Memory B cell (primary cell): ENCODE measurements around the gene FBN3.
"Not testable (repeated sequence)": the region's sequence is repeated elsewhere in the genome, so short reads cannot be mapped to it uniquely, and the experiment has no call there.

Experiments
- ATAC-seq: fragments of 150-1000 bp; cut with Tn5 transposase; 2 replicates; pipeline ENCODE4 v1.10.0; 2021; ENCODE audit warnings: low read depth, mild to moderate bottlenecking, moderate library complexity
- DNase-seq, 2 donors: peaks; one replicate each; pipeline ENCODE4 v3.0.0; 2022; ENCODE audit warnings: low spot score in 2 of 2
- H3K27ac Mint-ChIP-seq: one replicate; pipeline ENCODE4 v1.8.0; 2022; ENCODE audit warnings: mild to moderate bottlenecking, moderate library complexity, mixed read lengths
- H3K27me3 Mint-ChIP-seq: one replicate; pipeline ENCODE4 v1.8.0; 2022; ENCODE audit warnings: mixed read lengths
- H3K36me3 Mint-ChIP-seq: one replicate; pipeline ENCODE4 v1.8.0; 2022; ENCODE audit warnings: mild to moderate bottlenecking, mixed read lengths
- H3K4me1 Mint-ChIP-seq: one replicate; pipeline ENCODE4 v1.8.0; 2022; ENCODE audit warnings: mixed read lengths
- H3K4me3 Mint-ChIP-seq: one replicate; pipeline ENCODE4 v1.8.0; 2022; ENCODE audit warnings: mild to moderate bottlenecking, moderate library complexity, mixed read lengths
- H3K9me3 Mint-ChIP-seq: one replicate; pipeline ENCODE4 v1.8.0; 2022; ENCODE audit warnings: mixed read lengths

FBN3 gene

DNA sequence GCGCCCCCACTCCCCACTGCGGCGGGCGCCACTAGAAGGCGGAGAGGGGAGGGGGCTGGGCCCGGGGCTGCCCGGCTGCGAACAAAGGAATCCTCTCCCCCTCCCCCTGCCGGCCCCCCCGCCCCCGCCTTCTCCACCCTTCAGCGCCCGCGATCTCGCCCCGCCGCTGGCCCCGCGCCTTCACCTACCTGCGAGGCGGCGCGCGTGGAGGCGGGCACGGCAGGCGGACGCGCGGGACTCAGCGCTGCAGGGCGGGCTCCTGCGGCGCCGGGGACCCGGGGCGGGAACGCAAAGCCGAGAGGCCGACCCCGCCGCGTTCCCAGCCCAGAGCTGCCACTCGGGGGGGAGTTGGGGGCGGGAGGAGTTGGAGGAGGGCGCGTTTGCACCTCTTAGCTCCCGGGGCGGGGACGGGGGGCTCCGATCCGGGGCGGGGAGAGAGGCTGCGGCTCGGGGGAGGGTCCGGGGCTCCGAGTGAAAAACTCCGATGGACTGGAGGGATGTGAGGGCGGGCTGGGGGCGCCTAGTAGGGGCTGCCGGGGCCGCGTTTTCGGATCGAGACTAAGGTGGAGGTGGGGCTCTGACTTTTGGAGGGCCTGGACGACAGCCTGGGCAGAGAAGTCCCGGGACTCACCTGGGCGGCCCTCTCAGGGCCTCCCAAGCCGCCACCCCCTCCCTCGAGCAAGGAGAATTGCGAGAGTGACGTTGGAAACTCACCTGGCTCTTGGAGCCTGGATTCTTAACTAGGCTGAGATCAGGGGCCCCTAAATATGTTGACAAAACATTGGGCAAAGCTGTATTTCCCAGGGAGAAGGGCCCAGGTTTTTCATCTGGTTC is at the start of gene FBN3:
Gene FBN3, minus strand, starts transcription at position 332 of the 834 bp plus-strand sequence. CDS start 2,112 bp downstream, outside the sequence.
- no peak for DNase-seq
- Mint-ChIP-seq H3K27ac (no peak within 1 kb of the TSS), H3K4me1 (peaks cover 10% of the 10 kb centered on the region), H3K36me3 (no peaks in the 10 kb centered on the region), H3K9me3 (no peaks in the 10 kb centered on the region), H3K27me3 (peaks cover 32% of the 10 kb centered on the region), H3K4me3 (peak within 1 kb of the TSS; percentile 56)
- peak; percentile 41 for ATAC-seq

DNA sequence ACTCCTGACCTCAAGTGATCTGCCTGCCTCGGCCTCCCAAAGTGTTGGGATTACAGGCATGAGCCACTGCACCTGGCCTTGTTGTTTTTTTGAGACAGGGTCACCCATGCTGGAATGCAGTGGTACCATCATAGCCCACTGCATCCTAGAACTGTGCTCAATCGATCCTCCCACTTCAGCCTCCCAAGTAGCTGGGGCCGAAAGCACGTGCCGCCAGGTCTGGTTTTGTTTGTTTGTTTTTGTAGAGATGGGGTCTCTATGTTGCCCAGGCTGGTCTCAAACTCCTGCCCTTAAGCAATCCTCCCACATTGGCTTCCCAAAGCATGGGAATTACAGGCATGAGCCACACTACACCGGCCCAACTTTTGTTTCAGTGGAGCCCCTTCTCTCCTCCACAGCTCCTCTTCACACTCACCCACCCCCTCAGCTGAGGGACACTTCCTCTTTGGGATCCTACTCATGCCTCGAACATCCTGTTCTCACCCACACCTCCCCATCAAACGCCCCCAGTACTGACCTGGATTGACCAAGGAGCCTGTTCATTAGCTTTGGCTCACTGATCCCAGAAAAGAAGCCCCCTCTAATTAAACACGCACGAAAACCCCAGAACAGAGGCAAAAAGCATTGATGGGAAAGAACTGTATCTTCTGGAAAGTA is 47.0 kb upstream of the FBN3 start:
- Mint-ChIP-seq H3K4me3 (peak overlapping the region; percentile 32), H3K4me1 (peaks cover 41% of the 10 kb centered on the region), H3K27me3 (no peaks in the 10 kb centered on the region), H3K27ac (peak overlapping the region; percentile 54), H3K9me3 (peaks cover 4% of the 10 kb centered on the region), H3K36me3 (peaks cover 2% of the 10 kb centered on the region)
- DNase-seq (no peak), ATAC-seq (no peak)

DNA sequence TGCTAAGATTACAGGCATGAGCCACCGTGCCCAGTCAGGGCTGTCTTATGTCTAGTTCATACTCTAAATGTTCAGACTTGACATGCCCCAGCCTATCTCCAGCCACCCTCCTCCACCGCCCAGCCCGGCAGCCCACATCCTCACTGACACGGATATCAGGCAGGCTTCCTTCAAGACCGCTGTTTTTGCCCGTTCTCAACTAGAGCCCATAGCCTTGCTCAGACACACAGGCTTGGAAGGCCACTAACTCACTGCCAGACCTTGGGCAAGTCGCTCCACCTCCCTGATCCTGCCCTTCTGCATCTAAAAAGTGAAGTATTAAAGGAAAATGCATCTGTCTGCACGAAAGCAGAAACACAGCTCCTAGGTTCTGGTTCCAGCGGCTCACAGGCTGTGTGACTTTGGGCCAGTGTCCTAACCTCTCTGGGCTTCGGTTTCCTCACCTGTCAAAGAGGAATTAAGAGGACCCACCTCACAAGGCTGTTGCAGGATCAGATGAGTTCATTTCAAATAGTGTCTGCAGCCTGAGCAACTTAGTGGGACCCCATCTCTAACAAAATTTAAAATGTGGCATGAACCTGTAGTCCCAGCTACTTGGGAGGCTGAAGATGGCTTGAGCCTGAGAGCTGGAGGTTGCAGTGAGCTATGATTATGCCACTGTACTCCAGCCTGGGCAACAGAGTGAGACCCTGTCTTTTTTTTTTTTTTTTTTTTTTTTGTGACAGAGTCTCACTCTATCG is 45.3 kb upstream of the FBN3 start:
- Mint-ChIP-seq H3K4me3 (peak overlapping the region; percentile 80), H3K36me3 (peaks cover 2% of the 10 kb centered on the region), H3K9me3 (peaks cover 4% of the 10 kb centered on the region), H3K27ac (peak overlapping the region; percentile 96), H3K4me1 (peaks cover 44% of the 10 kb centered on the region), H3K27me3 (no peaks in the 10 kb centered on the region)
- DNase-seq (peak; percentile 59), ATAC-seq (peak; percentile 20)

DNA sequence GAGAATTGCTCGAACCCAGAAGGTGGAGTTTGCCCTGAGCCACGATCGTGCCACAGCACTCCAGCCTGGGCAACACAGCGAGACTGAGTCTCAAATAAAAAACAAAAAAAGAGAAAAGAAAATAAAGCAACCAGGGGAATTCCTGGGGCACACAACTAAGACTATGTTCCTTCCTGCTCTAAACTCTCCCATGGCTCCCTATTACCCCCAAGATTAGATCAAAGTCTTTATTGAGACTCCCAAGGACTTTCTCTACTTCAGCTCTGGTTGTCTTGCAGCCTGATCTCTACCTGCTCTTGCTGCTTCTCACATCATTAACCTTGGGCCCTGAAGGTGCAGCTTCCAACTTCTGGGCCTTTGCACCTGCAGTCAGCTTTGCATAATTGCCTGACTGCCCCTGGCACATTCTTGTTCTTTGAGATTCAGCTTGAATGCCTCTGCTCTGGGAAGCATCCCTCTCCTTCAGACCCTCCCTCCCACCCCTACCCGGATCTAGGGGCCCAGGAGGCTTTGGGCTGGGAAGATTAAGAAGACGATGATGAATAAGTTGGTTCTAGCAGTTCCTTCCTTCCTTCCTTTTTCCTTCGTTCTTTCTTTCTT is 42.9 kb upstream of the FBN3 start:
- ATAC-seq, result no peak
- Mint-ChIP-seq H3K4me1 (peaks cover 46% of the 10 kb centered on the region), H3K27ac (peak overlapping the region; percentile 96), H3K9me3 (peaks cover 5% of the 10 kb centered on the region), H3K27me3 (no peaks in the 10 kb centered on the region), H3K4me3 (peak overlapping the region; percentile 62), H3K36me3 (peaks cover 3% of the 10 kb centered on the region)
- peak in 1 of 2 donors; percentile 27 for DNase-seq

DNA sequence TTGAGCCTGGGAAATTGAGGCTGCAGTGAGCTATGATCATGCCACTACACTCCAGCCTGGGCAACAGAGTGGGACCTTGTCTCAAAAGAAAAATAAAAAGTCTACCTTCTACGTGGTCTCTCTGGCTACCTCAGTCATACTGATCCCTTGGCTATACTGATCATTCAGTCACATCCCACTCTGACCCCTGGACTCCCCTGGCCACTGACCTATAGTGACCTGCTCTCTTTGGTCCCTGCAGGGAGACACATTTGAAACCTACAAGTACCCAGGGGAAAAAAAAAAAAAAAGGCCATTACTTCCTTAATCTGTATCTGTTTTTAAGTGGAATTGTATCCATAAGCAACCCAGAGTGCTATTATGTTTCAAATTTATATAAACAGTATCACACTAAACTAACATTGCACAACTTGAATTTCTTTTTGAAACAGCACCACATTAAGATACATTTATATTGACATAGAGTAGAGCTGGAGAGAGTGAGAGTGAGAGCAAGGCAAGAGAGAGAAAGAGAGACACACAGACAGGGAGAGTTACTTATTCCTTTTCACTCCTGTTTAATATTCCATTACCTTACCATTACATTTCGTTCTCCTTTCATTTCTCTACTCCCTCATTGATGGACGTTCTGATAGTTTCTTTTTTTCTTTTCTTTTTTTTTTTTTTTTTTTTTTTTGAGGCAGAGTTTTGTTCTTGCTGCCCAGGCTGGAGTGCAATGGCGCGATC is 36.1 kb upstream of the FBN3 start:
- ATAC-seq, result no peak
- Mint-ChIP-seq H3K4me1 (peaks cover 20% of the 10 kb centered on the region), H3K27ac (no peak overlapping the region)

DNA sequence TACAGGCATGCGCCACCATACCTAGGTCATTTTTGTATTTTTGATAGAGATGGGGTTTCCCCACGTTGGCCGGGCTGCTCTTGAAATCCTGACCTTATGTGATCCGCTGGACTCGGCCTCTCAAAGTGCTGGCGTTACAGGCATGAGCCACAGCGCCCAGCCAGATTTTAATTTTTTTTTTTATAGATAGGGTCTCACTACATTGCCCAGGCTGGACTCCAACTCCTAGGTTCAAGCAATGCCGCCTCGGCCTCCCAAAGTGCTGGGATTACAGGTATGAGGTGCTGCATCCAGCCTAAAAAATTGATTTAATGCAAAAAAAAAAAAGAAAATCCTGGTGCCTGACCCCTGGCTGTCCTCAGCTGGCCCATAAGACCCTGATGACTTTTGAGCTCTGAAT is 34.9 kb upstream of the FBN3 start:
- H3K36me3 Mint-ChIP-seq, result peaks cover 2% of the 10 kb centered on the region
- H3K4me3 Mint-ChIP-seq, result no peak overlapping the region
- peaks cover 3% of the 10 kb centered on the region for H3K9me3 Mint-ChIP-seq
- ATAC-seq, result no peak
- peaks cover 20% of the 10 kb centered on the region for H3K4me1 Mint-ChIP-seq
- H3K27me3 Mint-ChIP-seq, result no peaks in the 10 kb centered on the region
- H3K27ac Mint-ChIP-seq, result no peak overlapping the region
- no peak for DNase-seq

More for the DNA sequence above, 36.1 kb upstream of the FBN3 start:
- no peaks in the 10 kb centered on the region for H3K27me3 Mint-ChIP-seq
- peaks cover 2% of the 10 kb centered on the region for H3K36me3 Mint-ChIP-seq
- no peak overlapping the region for H3K4me3 Mint-ChIP-seq
- peaks cover 3% of the 10 kb centered on the region for H3K9me3 Mint-ChIP-seq
- DNase-seq, result no peak

DNA sequence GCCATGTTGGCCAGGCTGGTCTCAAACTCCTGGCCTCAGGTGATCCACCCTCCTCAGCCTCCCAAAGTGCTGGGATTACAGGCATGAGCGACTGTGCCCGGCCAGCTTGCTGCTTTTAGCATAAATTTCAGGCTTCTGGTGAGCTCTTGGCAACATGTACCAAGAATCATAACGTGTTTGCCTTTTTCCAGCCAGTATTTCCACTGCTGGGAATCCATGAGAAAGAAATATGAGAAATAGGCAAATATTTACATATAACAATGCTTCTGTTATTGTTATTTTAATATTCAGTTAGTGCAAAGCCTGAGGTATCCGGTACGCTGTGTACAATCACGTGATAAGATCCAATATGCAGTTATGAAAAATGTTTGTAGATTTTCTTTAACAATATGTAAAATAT is 30.6 kb upstream of the FBN3 start:
- Mint-ChIP-seq H3K9me3 (no peaks in the 10 kb centered on the region), H3K4me3 (no peak overlapping the region), H3K27me3 (no peaks in the 10 kb centered on the region), H3K4me1 (peaks cover 5% of the 10 kb centered on the region), H3K36me3 (no peaks in the 10 kb centered on the region), H3K27ac (no peak overlapping the region)
- ATAC-seq (no peak), DNase-seq (no peak)

DNA sequence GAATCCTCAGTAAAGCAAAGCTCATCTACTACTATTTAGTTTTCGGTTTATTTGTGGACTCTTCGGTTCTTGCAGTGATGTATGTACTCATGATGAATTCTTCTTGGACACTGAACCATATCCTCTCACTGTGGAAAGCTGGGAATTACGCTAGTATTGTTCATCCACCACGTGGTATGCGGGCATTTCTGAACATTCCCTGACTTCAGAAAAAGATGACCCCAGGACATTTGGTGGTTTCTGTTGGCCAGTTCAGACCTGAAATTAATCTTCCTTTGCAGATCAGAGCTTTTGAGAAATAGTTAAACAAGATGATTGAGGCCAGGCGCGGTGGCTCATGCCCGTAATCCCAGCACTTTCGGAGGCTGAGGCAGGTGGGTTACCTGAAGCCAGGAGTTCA is 25.3 kb upstream of the FBN3 start:
- no peak overlapping the region for H3K4me3 Mint-ChIP-seq
- no peak for DNase-seq
- no peaks in the 10 kb centered on the region for H3K36me3 Mint-ChIP-seq
- no peaks in the 10 kb centered on the region for H3K27me3 Mint-ChIP-seq
- H3K27ac Mint-ChIP-seq, result no peak overlapping the region
- H3K4me1 Mint-ChIP-seq, result no peaks in the 10 kb centered on the region
- no peak for ATAC-seq
- H3K9me3 Mint-ChIP-seq, result no peaks in the 10 kb centered on the region

DNA sequence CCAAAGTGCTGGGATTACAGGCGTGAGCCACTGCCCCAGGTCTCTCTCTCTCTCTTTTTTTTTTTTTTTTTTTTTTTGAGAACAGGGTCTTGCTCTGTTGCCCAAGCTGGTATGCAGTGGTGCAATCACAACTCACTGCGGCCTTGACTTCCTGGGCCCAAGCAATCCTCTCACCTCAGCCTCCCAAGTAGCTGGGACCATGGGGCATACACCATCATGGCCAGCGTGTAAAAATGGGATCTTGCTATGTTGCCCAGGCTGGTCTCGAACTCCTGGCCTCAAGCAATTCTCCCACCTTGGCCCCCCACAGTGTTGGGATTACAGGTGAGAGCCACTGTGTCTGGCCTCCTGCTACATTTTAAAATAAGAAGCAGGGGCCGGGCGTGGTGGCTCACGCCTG is 19.1 kb upstream of the FBN3 start:
- Mint-ChIP-seq H3K4me1 (peaks cover 2% of the 10 kb centered on the region), H3K27me3 (no peaks in the 10 kb centered on the region), H3K4me3 (no peak overlapping the region), H3K27ac (no peak overlapping the region), H3K9me3 (peaks cover 1% of the 10 kb centered on the region), H3K36me3 (no peaks in the 10 kb centered on the region)
- DNase-seq (no peak), ATAC-seq (no peak)

DNA sequence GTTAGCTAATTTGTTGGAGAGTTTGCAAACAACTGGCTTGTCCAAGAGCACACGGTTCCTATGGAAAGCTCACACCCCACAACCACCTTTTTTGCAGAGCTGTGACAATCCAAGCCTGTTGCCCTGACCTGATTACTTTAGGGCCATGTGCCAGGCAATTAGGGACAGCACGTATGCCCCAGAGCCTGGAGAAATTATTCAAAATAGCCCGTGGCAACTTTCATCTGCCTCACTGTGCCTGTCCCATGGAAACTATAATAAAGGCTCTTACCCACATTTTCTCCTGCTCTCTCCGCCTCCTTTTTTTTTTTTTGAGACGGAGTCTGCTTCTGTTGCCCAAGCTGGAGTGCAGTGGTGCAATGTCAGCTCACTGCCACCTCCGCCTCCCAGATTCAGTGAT is 18.6 kb upstream of the FBN3 start:
- Mint-ChIP-seq H3K36me3 (no peaks in the 10 kb centered on the region), H3K4me1 (peaks cover 2% of the 10 kb centered on the region), H3K4me3 (no peak overlapping the region), H3K27ac (no peak overlapping the region), H3K27me3 (no peaks in the 10 kb centered on the region), H3K9me3 (peaks cover 1% of the 10 kb centered on the region)
- DNase-seq (no peak), ATAC-seq (no peak)

DNA sequence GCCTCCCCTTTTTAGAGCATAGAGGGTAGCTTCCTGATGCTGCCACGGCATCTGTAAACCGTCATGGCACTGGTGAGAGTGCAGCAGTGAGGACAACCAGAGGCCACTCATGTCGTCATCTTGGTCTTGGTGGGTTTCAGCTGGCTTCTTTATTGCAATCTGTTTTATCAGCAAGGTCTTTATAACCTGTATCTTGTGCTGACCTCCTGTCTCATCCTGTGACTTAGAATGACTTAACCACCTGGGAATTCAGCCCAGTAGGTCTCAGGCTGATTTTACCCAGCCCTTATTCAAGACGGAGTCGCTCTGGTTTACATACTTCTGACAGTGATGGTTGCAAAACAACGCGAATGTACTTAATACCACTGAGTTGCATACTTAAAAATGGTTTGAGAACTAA is 14.4 kb upstream of the FBN3 start:
- Mint-ChIP-seq H3K36me3 (no peaks in the 10 kb centered on the region), H3K4me1 (peaks cover 6% of the 10 kb centered on the region), H3K9me3 (peaks cover 1% of the 10 kb centered on the region), H3K27me3 (no peaks in the 10 kb centered on the region), H3K4me3 (no peak overlapping the region), H3K27ac (no peak overlapping the region)
- no peak for DNase-seq
- no peak for ATAC-seq

DNA sequence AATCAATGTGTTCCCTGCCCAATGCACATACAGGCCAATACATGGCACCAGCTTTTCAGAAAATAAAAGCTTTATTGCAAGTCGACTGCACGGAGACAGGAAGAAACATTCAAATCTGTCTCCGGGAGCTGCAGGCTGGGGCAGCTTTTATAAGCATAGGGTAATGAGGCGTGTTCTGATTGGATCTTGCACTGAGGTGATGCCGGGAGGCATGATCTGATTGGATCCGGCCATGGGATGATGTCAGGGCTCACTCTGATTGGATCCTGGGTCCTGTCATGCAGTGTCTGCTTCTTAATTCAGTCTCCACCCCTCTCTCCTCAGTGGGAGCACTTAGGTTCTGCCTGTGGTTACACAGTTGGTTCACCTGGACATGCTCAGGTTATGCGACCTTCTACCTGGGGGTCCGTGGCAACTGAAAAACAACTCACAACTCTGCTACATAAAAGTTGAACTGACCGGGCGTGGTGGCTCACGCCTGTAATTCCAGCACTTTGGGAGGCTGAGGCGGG is 11.8 kb upstream of the FBN3 start:
- Mint-ChIP-seq H3K27me3 (peaks cover under 1% of the 10 kb centered on the region), H3K36me3 (no peaks in the 10 kb centered on the region), H3K4me3 (no peak overlapping the region), H3K4me1 (peaks cover 15% of the 10 kb centered on the region), H3K27ac (no peak overlapping the region), H3K9me3 (peaks cover 1% of the 10 kb centered on the region)
- DNase-seq (no peak), ATAC-seq (peak; percentile 55)

DNA sequence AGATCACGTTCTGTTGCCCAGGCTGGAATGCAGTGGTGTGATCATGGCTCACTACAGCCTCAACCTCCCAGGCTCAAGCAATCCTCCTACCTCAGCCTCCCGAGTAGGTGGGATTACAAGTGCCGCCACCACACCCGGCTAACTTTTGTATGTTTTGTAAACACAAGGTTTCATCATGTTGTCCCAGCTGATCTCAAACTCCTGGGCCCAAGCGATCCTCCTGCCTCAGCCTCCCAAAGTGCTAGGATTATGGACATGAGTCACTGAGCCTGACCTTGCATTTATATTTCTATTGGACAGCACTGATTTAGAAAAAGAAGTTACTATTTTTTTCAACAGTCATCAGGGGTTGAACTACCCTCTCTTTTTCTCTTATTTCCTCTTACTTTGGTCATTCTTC is 9.9 kb upstream of the FBN3 start:
- H3K36me3 Mint-ChIP-seq, ATAC-seq, H3K27ac Mint-ChIP-seq, H3K4me3 Mint-ChIP-seq, H3K27me3 Mint-ChIP-seq, H3K9me3 Mint-ChIP-seq, DNase-seq: not testable (repeated sequence)
- H3K4me1 Mint-ChIP-seq, result peaks cover 16% of the 10 kb centered on the region
